ENCODE results near the gene FGFBP3.

- no peak for TF ChIP-seq ZBTB40 (IDR thresholded peaks at IDR 0.05)
- TF ChIP-seq ZBTB40 (CRISPR knock-in tag; IDR thresholded peaks at IDR 0.05): no peak
- TF ChIP-seq ZNF496 (CRISPR knock-in tag; IDR thresholded peaks at IDR 0.05; ENCODE audit: insufficient replicate concordance): no peak
- no peak for TF ChIP-seq ZBTB10 (CRISPR knock-in tag; IDR thresholded peaks at IDR 0.05; ENCODE audit: borderline replicate concordance)
- TF ChIP-seq EZH2 (conservative IDR thresholded peaks at IDR 0.05; ENCODE audit: low read depth, low read length): no peak
- no peak for TF ChIP-seq ATF7 (IDR thresholded peaks at IDR 0.05)
- no peak for TF ChIP-seq ATF7 (CRISPR knock-in tag; IDR thresholded peaks at IDR 0.05)
- no peak for TF ChIP-seq CENPX (CRISPR knock-in tag; IDR thresholded peaks at IDR 0.05)
- no peak for TF ChIP-seq ZSCAN20 (CRISPR knock-in tag; IDR thresholded peaks at IDR 0.05; ENCODE audit: borderline replicate concordance)
Observed at GRCh38 chr10:91885362-91886079, 23.8 kb downstream of the FGFBP3 start.

All from HepG2 (cell line).